ENCODE measurements around the gene BANF1.
"Not testable (repeated sequence)": the region's sequence is repeated elsewhere in the genome, so short reads cannot be mapped to it uniquely, and the experiment has no call there.

The BANF1 gene

DNA sequence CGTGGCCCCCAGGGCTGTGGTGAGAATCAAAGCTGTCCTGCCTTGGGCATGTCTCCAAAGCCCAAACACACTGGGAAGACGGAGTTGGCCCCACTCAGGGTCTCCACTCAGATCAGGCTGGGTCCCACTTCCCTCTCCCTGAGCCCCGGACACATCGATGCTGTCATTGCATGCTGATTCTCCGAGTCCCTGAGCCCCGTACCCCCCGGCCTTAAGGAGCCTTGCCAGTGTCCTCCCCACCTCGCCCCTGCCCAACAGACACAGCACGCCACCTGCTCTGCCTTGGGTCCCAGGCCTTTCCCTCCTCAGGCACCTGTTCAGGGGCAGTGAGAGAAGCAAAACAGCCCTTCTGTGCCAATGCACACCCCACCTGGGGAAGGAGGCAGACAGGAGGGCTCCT is 15.0 kb upstream of the BANF1 start:
- no peaks in the 10 kb centered on the region for H3K27me3 Mint-ChIP-seq (ENCODE audit: low read depth)

DNA sequence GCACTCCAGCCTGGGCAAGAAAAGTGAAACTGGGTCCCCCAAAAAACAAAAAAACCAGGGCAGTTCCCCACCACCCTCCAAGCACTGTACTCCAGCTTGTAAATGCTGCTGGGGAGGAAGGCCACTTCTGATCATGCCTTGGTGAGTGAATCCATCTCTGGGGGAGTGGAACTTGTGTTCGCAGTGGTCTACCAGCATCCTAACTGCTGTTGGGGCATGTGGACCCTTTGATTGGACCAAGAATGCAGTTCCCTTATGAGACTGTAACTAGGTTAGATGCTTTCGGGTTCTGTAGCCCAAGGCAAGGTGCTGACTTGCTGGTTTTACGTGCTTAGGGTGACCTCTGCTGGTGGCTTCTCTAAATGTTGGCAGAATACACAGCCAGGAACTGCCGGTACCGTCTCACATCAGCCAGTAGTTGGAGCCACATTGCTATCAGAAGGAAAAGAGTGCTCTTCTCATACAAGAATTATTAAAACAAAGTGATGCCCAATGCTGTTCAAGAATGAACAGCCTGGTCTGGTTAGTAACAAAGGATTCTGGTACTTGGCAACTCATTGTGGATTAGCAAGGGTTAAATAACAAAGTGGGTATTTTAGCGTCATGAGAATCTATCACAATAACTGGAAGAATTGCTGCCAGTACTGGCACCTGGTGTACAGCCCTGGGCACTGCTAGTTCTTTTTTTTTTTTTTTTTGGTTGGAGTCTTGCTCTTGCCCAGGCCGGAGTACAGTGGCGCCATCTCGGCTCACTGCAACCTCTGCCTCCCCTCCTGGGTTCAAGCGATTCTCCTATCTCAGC is 13.3 kb upstream of the BANF1 start:
- Mint-ChIP-seq H3K27ac (peak overlapping the region; percentile 88), H3K36me3 (ENCODE audit: low read depth) (peaks cover 3% of the 10 kb centered on the region), H3K4me3 (no peak overlapping the region), H3K4me1 (ENCODE audit: low read depth) (peaks cover 5% of the 10 kb centered on the region), H3K27me3 (ENCODE audit: low read depth) (no peaks in the 10 kb centered on the region), H3K9me3 (no peaks in the 10 kb centered on the region)
- DNase-seq (ENCODE audit: low spot score), result peak; percentile 89

More for the DNA sequence above, 15.0 kb upstream of the BANF1 start:
- Mint-ChIP-seq H3K27ac (no peak overlapping the region), H3K9me3 (no peaks in the 10 kb centered on the region), H3K36me3 (ENCODE audit: low read depth) (peaks cover 3% of the 10 kb centered on the region), H3K4me3 (no peak overlapping the region), H3K4me1 (ENCODE audit: low read depth) (peaks cover 5% of the 10 kb centered on the region)
- no peak for DNase-seq (ENCODE audit: low spot score)

GRCh38 chr11:65992056-65992455 is 10.2 kb upstream of the BANF1 start:
- Mint-ChIP-seq H3K27me3 (ENCODE audit: low read depth) (no peaks in the 10 kb centered on the region), H3K4me1 (ENCODE audit: low read depth) (peaks cover 5% of the 10 kb centered on the region), H3K36me3 (ENCODE audit: low read depth) (peaks cover 10% of the 10 kb centered on the region), H3K27ac (no peak overlapping the region), H3K4me3 (no peak overlapping the region), H3K9me3 (no peaks in the 10 kb centered on the region)
- no peak for DNase-seq (ENCODE audit: low spot score)

DNA sequence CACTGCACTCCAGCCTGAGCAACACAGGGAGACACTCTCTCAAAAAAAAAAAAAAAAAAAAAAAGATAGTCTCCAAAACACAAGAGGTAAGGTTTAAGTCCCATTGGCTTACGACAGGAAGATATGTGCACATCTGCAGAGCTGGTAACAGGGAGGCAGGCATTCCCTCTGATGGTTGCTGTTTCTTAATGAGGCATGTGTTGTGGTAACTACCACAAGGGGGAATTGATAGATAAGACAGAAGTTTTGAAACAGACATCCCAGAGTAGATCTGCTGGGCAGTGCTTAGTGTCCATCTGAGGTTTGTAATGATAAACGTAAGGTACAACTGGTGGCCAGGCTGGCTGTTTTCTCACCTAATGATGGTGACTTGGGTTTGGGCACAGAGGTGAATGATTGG is 5.0 kb upstream of the BANF1 start:
- H3K27me3 Mint-ChIP-seq (ENCODE audit: low read depth), result no peaks in the 10 kb centered on the region
- H3K27ac Mint-ChIP-seq, result no peak overlapping the region
- H3K4me3 Mint-ChIP-seq, result no peak overlapping the region
- H3K4me1 Mint-ChIP-seq (ENCODE audit: low read depth), result peaks cover 4% of the 10 kb centered on the region
- no peak for DNase-seq (ENCODE audit: low spot score)
- no peaks in the 10 kb centered on the region for H3K9me3 Mint-ChIP-seq
- peaks cover 45% of the 10 kb centered on the region for H3K36me3 Mint-ChIP-seq (ENCODE audit: low read depth)

GRCh38 chr11:66002648-66003225 is 434 bp downstream of the BANF1 start:
- H3K36me3 Mint-ChIP-seq (ENCODE audit: low read depth), result peaks cover 45% of the 10 kb centered on the region

DNA sequence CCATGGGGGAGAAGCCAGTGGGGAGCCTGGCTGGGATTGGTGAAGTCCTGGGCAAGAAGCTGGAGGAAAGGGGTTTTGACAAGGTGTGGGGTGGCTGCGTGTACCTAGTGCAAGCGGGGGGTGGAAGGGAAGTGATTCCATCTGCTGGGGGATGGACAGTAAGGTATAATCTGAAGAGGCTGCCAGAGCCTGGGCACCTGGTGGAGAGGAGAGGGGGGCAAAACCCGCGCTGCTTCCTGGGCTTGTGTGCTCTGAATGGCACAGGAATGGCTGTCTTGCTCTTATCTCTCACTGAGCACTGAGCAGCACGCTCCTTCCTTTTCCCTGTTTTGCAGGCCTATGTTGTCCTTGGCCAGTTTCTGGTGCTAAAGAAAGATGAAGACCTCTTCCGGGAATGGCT is 988 bp downstream of the BANF1 start:
- Mint-ChIP-seq H3K27ac (peak overlapping the region; percentile 78), H3K36me3 (ENCODE audit: low read depth) (peaks cover 40% of the 10 kb centered on the region), H3K27me3 (ENCODE audit: low read depth) (no peaks in the 10 kb centered on the region), H3K4me1 (ENCODE audit: low read depth) (peaks cover 14% of the 10 kb centered on the region), H3K4me3 (peak overlapping the region; percentile 99), H3K9me3 (no peaks in the 10 kb centered on the region)
- no peak for DNase-seq (ENCODE audit: low spot score)

More at GRCh38 chr11:66002648-66003225, 434 bp downstream of the BANF1 start:
- no peak for DNase-seq (ENCODE audit: low spot score)
- no peaks in the 10 kb centered on the region for H3K9me3 Mint-ChIP-seq
- peak overlapping the region; percentile 98 for H3K27ac Mint-ChIP-seq
- no peaks in the 10 kb centered on the region for H3K27me3 Mint-ChIP-seq (ENCODE audit: low read depth)
- peaks cover 14% of the 10 kb centered on the region for H3K4me1 Mint-ChIP-seq (ENCODE audit: low read depth)
- H3K4me3 Mint-ChIP-seq, result peak overlapping the region; percentile 99

DNA sequence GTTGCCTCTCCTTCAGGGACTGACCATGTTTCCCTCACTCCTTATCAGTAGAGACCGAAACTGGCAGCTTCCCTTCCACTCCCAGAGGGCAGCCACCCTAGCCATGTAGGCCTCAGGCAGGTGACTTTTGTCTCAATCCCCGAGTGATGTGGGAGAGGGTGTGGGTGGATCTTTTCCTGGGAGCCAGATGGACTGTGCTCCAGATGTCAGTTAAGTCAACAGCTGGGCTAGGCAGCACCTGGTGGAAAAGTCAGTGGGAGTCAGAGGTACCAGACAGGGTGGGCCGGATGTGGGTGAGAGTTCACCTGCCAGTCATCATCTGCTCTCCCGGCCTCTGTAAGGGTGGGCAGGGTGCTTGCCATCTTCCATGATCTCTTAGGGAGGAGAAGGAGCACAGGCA is 1.9 kb downstream of the BANF1 start:
- H3K4me3 Mint-ChIP-seq, result peak overlapping the region; percentile 67
- peaks cover 14% of the 10 kb centered on the region for H3K4me1 Mint-ChIP-seq (ENCODE audit: low read depth)

DNA sequence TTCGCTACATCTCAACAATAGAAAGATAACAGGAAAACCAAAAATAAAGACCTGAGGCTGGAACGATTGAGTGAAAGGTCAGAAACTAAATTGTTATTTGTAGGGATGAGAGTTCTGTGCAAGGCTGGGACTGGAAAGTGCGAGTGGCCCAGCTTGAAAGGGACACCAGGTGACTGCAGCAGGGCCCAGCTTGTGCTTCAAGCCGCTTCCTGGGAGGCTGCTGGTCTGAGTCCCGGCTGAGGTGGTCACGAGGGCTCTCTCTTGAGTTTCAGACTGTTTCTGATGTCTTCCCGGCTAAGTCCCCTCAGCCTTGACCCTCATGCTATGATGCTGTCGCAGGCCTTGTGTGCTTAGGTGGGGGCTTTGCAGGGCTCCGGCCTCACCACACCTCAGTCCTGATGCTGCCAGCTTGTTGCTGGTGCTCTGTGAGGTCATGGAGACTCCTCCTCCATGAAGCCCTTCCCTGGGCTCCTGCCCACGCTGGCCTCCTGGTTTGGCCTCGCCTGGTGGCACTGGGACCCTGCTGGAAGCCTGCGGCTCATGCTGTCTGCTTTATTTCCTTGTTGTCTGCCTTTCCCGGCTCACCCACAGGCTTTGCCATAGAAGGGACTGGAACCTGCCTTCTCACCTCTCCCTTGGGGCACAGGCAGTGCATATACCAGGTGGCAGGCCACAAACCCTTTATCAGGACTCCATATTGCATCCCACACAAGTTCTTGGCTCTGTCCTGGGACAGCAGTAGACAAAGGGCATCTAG is 4.0 kb downstream of the BANF1 start:
- DNase-seq (ENCODE audit: low spot score), result no peak
- Mint-ChIP-seq H3K4me3 (no peak overlapping the region), H3K27ac (no peak overlapping the region), H3K27me3 (ENCODE audit: low read depth) (peaks cover 11% of the 10 kb centered on the region), H3K4me1 (ENCODE audit: low read depth) (peaks cover 10% of the 10 kb centered on the region), H3K36me3 (ENCODE audit: low read depth) (peaks cover 19% of the 10 kb centered on the region), H3K9me3 (no peaks in the 10 kb centered on the region)

More for the DNA sequence above, 1.9 kb downstream of the BANF1 start:
- Mint-ChIP-seq H3K27me3 (ENCODE audit: low read depth) (no peaks in the 10 kb centered on the region), H3K9me3 (no peaks in the 10 kb centered on the region), H3K27ac (no peak overlapping the region), H3K36me3 (ENCODE audit: low read depth) (peaks cover 31% of the 10 kb centered on the region)
- DNase-seq (ENCODE audit: low spot score), result no peak

- no peak for DNase-seq (ENCODE audit: low spot score)
- Mint-ChIP-seq H3K9me3 (no peaks in the 10 kb centered on the region), H3K4me1 (ENCODE audit: low read depth) (peaks cover 10% of the 10 kb centered on the region), H3K27me3 (ENCODE audit: low read depth) (peaks cover 14% of the 10 kb centered on the region), H3K27ac (no peak overlapping the region), H3K4me3 (no peak overlapping the region), H3K36me3 (ENCODE audit: low read depth) (peaks cover 17% of the 10 kb centered on the region)
These were observed 4.5 kb downstream of the BANF1 start for GRCh38 chr11:66006891-66007176.

- Mint-ChIP-seq H3K4me1 (ENCODE audit: low read depth) (peaks cover 10% of the 10 kb centered on the region), H3K36me3 (ENCODE audit: low read depth) (peaks cover 14% of the 10 kb centered on the region), H3K27me3 (ENCODE audit: low read depth) (peaks cover 14% of the 10 kb centered on the region), H3K9me3 (no peaks in the 10 kb centered on the region), H3K4me3 (no peak overlapping the region), H3K27ac (no peak overlapping the region)
- no peak for DNase-seq (ENCODE audit: low spot score)
These were observed 4.9 kb downstream of the BANF1 start for GRCh38 chr11:66007201-66007634.

GRCh38 chr11:66008095-66008467 is 5.8 kb downstream of the BANF1 start:
- Mint-ChIP-seq H3K9me3 (no peaks in the 10 kb centered on the region), H3K4me1 (ENCODE audit: low read depth) (peaks cover 8% of the 10 kb centered on the region), H3K4me3 (no peak overlapping the region), H3K27me3 (ENCODE audit: low read depth) (peaks cover 19% of the 10 kb centered on the region), H3K27ac (no peak overlapping the region), H3K36me3 (ENCODE audit: low read depth) (peaks cover 11% of the 10 kb centered on the region)
- no peak for DNase-seq (ENCODE audit: low spot score)

DNA sequence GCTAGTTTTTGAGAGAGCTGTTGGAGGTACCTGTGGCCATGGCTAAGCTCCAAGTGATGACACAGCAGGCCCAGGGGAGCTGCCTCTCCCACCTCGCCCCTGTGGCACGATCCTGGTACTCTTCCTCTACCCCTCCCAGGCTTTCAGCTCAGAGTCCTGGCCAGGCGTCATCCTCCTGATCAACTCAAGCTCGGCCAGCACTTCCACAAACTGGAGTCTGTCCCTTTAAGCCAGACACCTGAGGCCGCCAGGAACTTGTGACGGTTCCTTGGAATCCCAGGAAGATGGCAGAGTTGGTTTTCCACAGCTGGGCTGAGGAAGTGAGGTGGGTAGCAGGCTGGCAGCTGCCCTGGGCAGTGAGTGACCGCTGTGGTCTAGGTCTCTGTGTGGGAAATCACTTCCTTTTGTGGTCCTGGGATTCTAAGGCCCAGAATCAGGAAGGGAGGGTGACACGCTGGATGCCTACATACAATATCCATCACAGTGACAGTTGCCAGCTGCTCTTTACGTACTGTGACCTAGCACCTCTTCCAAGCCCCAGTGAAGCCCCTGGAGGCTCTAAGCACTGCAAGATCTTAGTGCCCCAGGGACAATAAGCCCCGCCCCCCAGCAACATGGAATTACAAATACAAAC is 6.3 kb downstream of the BANF1 start:
- H3K36me3 Mint-ChIP-seq (ENCODE audit: low read depth), result peaks cover 11% of the 10 kb centered on the region
- H3K9me3 Mint-ChIP-seq, result no peaks in the 10 kb centered on the region
- peaks cover 23% of the 10 kb centered on the region for H3K27me3 Mint-ChIP-seq (ENCODE audit: low read depth)
- DNase-seq (ENCODE audit: low spot score), result no peak
- H3K4me1 Mint-ChIP-seq (ENCODE audit: low read depth), result peaks cover 3% of the 10 kb centered on the region
- no peak overlapping the region for H3K27ac Mint-ChIP-seq
- H3K4me3 Mint-ChIP-seq, result no peak overlapping the region

GRCh38 chr11:66010036-66010435 is 7.7 kb downstream of the BANF1 start:
- H3K4me1 Mint-ChIP-seq (ENCODE audit: low read depth); DNase-seq (ENCODE audit: low spot score); H3K36me3 Mint-ChIP-seq (ENCODE audit: low read depth); H3K4me3 Mint-ChIP-seq; H3K27ac Mint-ChIP-seq; H3K9me3 Mint-ChIP-seq: not testable (repeated sequence)
- H3K27me3 Mint-ChIP-seq (ENCODE audit: low read depth), result peaks cover 23% of the 10 kb centered on the region

DNA sequence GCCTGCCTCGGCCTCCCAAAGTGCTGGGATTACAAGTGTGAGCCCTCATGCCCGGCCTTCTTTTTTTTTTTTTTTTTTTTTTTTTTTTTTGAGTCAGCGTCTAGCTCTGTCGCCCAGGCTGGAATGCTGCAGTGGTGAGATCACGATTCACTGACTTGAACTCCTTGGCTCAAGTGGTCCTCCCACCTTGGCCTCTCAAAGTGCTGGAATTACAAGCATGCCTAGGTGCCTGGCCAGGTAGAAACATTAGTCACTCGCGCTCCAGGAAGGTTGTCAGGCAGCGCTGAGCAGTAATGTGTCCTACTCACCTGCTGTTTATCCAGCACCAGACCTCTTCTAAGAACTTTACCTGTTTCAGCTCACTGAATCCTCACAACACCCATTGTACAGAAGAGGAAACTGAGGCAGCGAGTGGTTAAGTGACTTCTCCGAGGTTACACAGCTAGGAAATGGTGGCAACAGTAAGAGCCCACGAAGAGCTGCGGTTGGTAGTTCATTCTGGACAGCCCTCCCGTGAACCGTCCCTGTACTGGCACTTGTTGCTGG is 9.0 kb downstream of the BANF1 start:
- H3K9me3 Mint-ChIP-seq, result no peaks in the 10 kb centered on the region
- H3K4me3 Mint-ChIP-seq, result no peak overlapping the region
- H3K4me1 Mint-ChIP-seq (ENCODE audit: low read depth), result no peaks in the 10 kb centered on the region
- no peaks in the 10 kb centered on the region for H3K36me3 Mint-ChIP-seq (ENCODE audit: low read depth)
- peaks cover 23% of the 10 kb centered on the region for H3K27me3 Mint-ChIP-seq (ENCODE audit: low read depth)
- DNase-seq (ENCODE audit: low spot score), result no peak
- no peak overlapping the region for H3K27ac Mint-ChIP-seq

All from T-helper 2 cell treated with Interferon-gamma antibody and Interleukin-4, amounts not matched to agents 5 μg/mL and 100 μg/mL, for 36 hours (primary cell).